ENCODE data around the gene PHLPP2.
A peak's percentile ranks its signal among the peaks of the same experiment; 100 is the strongest.
"Not testable (repeated sequence)": the region's sequence is repeated elsewhere in the genome, so short reads cannot be mapped to it uniquely, and the experiment has no call there.

PHLPP2 gene

GRCh38 chr16:71629278-71630016 is 95.1 kb downstream of the PHLPP2 start:
- Mint-ChIP-seq H3K4me1 (ENCODE audit: low read depth) (no peaks in the 10 kb centered on the region), H3K4me3 (no peak overlapping the region), H3K27ac (no peak overlapping the region), H3K9me3 (no peaks in the 10 kb centered on the region), H3K27me3 (ENCODE audit: low read depth) (peaks cover 27% of the 10 kb centered on the region), H3K36me3 (ENCODE audit: low read depth) (no peaks in the 10 kb centered on the region)
- no peak for DNase-seq (ENCODE audit: low spot score)

GRCh38 chr16:71628810-71629209 is 95.7 kb downstream of the PHLPP2 start:
- Mint-ChIP-seq H3K27me3 (ENCODE audit: low read depth) (peaks cover 27% of the 10 kb centered on the region), H3K9me3 (no peaks in the 10 kb centered on the region), H3K27ac (no peak overlapping the region), H3K4me3 (no peak overlapping the region), H3K4me1 (ENCODE audit: low read depth) (no peaks in the 10 kb centered on the region), H3K36me3 (ENCODE audit: low read depth) (no peaks in the 10 kb centered on the region)
- DNase-seq (ENCODE audit: low spot score): no peak

- DNase-seq (ENCODE audit: low spot score): no peak
Measured at GRCh38 chr16:71627731-71628181, 96.7 kb downstream of the PHLPP2 start.

GRCh38 chr16:71626858-71627213 is 97.7 kb downstream of the PHLPP2 start:
- Mint-ChIP-seq H3K27me3 (ENCODE audit: low read depth) (peaks cover 25% of the 10 kb centered on the region), H3K36me3 (ENCODE audit: low read depth) (no peaks in the 10 kb centered on the region), H3K9me3 (no peaks in the 10 kb centered on the region), H3K27ac (no peak overlapping the region), H3K4me3 (peak overlapping the region; percentile 35), H3K4me1 (ENCODE audit: low read depth) (peaks cover 9% of the 10 kb centered on the region)
- no peak for DNase-seq (ENCODE audit: low spot score)

More at GRCh38 chr16:71627731-71628181, 96.7 kb downstream of the PHLPP2 start:
- Mint-ChIP-seq H3K27me3 (ENCODE audit: low read depth) (peaks cover 27% of the 10 kb centered on the region), H3K4me1 (ENCODE audit: low read depth) (no peaks in the 10 kb centered on the region), H3K27ac (no peak overlapping the region), H3K9me3 (no peaks in the 10 kb centered on the region), H3K36me3 (ENCODE audit: low read depth) (no peaks in the 10 kb centered on the region), H3K4me3 (no peak overlapping the region)

GRCh38 chr16:71626018-71626857 is 98.3 kb downstream of the PHLPP2 start, which contains the start of gene MARVELD3:
Gene MARVELD3 (plus strand): TSS chr16:71626184. CDS start chr16:71626230, 46 bp downstream.
- H3K4me1 Mint-ChIP-seq (ENCODE audit: low read depth): peaks cover 9% of the 10 kb centered on the region
- H3K27ac Mint-ChIP-seq: no peak within 1 kb of the TSS
- H3K4me3 Mint-ChIP-seq: peak within 1 kb of the TSS; percentile 35
- peaks cover 25% of the 10 kb centered on the region for H3K27me3 Mint-ChIP-seq (ENCODE audit: low read depth)
- H3K9me3 Mint-ChIP-seq: no peaks in the 10 kb centered on the region
- DNase-seq (ENCODE audit: low spot score): no peak
- H3K36me3 Mint-ChIP-seq (ENCODE audit: low read depth): no peaks in the 10 kb centered on the region

GRCh38 chr16:71625113-71625850 is 99.2 kb downstream of the PHLPP2 start:
- Mint-ChIP-seq H3K9me3 (no peaks in the 10 kb centered on the region), H3K4me3 (no peak overlapping the region), H3K27me3 (ENCODE audit: low read depth) (peaks cover 30% of the 10 kb centered on the region), H3K4me1 (ENCODE audit: low read depth) (peaks cover 12% of the 10 kb centered on the region), H3K36me3 (ENCODE audit: low read depth) (no peaks in the 10 kb centered on the region), H3K27ac (no peak overlapping the region)
- DNase-seq (ENCODE audit: low spot score): no peak

GRCh38 chr16:71623597-71623996 is 100.9 kb downstream of the PHLPP2 start:
- H3K4me1 Mint-ChIP-seq (ENCODE audit: low read depth): peaks cover 12% of the 10 kb centered on the region
- peaks cover 28% of the 10 kb centered on the region for H3K27me3 Mint-ChIP-seq (ENCODE audit: low read depth)
- no peak for DNase-seq (ENCODE audit: low spot score)
- no peak overlapping the region for H3K27ac Mint-ChIP-seq
- no peaks in the 10 kb centered on the region for H3K36me3 Mint-ChIP-seq (ENCODE audit: low read depth)
- H3K4me3 Mint-ChIP-seq: no peak overlapping the region
- H3K9me3 Mint-ChIP-seq: no peaks in the 10 kb centered on the region

- peak overlapping the region; percentile 7 for H3K4me3 Mint-ChIP-seq
- peaks cover 12% of the 10 kb centered on the region for H3K4me1 Mint-ChIP-seq (ENCODE audit: low read depth)
- no peaks in the 10 kb centered on the region for H3K9me3 Mint-ChIP-seq
- H3K27me3 Mint-ChIP-seq (ENCODE audit: low read depth): peaks cover 17% of the 10 kb centered on the region
- H3K36me3 Mint-ChIP-seq (ENCODE audit: low read depth): no peaks in the 10 kb centered on the region
- DNase-seq (ENCODE audit: low spot score): no peak
- H3K27ac Mint-ChIP-seq: no peak overlapping the region
Measured at GRCh38 chr16:71622088-71622487, 102.4 kb downstream of the PHLPP2 start.

- H3K9me3 Mint-ChIP-seq: no peaks in the 10 kb centered on the region
- H3K36me3 Mint-ChIP-seq (ENCODE audit: low read depth): no peaks in the 10 kb centered on the region
- DNase-seq (ENCODE audit: low spot score): no peak
- peaks cover 14% of the 10 kb centered on the region for H3K27me3 Mint-ChIP-seq (ENCODE audit: low read depth)
- H3K4me3 Mint-ChIP-seq: no peak overlapping the region
- peaks cover 12% of the 10 kb centered on the region for H3K4me1 Mint-ChIP-seq (ENCODE audit: low read depth)
- H3K27ac Mint-ChIP-seq: no peak overlapping the region
Measured at GRCh38 chr16:71618429-71618828, 106.1 kb downstream of the PHLPP2 start.

- H3K9me3 Mint-ChIP-seq; H3K4me1 Mint-ChIP-seq (ENCODE audit: low read depth); H3K4me3 Mint-ChIP-seq; H3K36me3 Mint-ChIP-seq (ENCODE audit: low read depth); H3K27ac Mint-ChIP-seq; DNase-seq (ENCODE audit: low spot score): not testable (repeated sequence)
- peaks cover 26% of the 10 kb centered on the region for H3K27me3 Mint-ChIP-seq (ENCODE audit: low read depth)
Measured at GRCh38 chr16:71614956-71615355, 109.5 kb downstream of the PHLPP2 start.

GRCh38 chr16:71610936-71611871 is 113.3 kb downstream of the PHLPP2 start:
- Mint-ChIP-seq H3K36me3 (ENCODE audit: low read depth) (no peaks in the 10 kb centered on the region), H3K4me1 (ENCODE audit: low read depth) (peaks cover 6% of the 10 kb centered on the region), H3K4me3 (peak overlapping the region; percentile 24), H3K27ac (no peak overlapping the region), H3K27me3 (ENCODE audit: low read depth) (peaks cover 21% of the 10 kb centered on the region), H3K9me3 (no peaks in the 10 kb centered on the region)
- DNase-seq (ENCODE audit: low spot score): peak; percentile 64

- peaks cover 6% of the 10 kb centered on the region for H3K4me1 Mint-ChIP-seq (ENCODE audit: low read depth)
- H3K27me3 Mint-ChIP-seq (ENCODE audit: low read depth): peaks cover 21% of the 10 kb centered on the region
- H3K36me3 Mint-ChIP-seq (ENCODE audit: low read depth): no peaks in the 10 kb centered on the region
- no peak overlapping the region for H3K27ac Mint-ChIP-seq
- H3K9me3 Mint-ChIP-seq: no peaks in the 10 kb centered on the region
- H3K4me3 Mint-ChIP-seq: no peak overlapping the region
- no peak for DNase-seq (ENCODE audit: low spot score)
Measured at GRCh38 chr16:71610447-71610846, 114.1 kb downstream of the PHLPP2 start.

GRCh38 chr16:71609066-71609465 is 115.4 kb downstream of the PHLPP2 start:
- Mint-ChIP-seq H3K4me3 (no peak overlapping the region), H3K27me3 (ENCODE audit: low read depth) (peaks cover 19% of the 10 kb centered on the region), H3K27ac (no peak overlapping the region), H3K36me3 (ENCODE audit: low read depth) (no peaks in the 10 kb centered on the region), H3K4me1 (ENCODE audit: low read depth) (peaks cover 6% of the 10 kb centered on the region), H3K9me3 (no peaks in the 10 kb centered on the region)
- no peak for DNase-seq (ENCODE audit: low spot score)

All from T-helper 2 cell treated with Interferon-gamma antibody and Interleukin-4, amounts not matched to agents 5 μg/mL and 100 μg/mL, for 36 hours (primary cell).